ENCODE results near the gene RNF169. TPM values are rescaled to one million over a fixed set of nuclear protein-coding genes. Genes with fewer than 3 reads are reported as not detected.
"Not testable (repeated sequence)": the region's sequence is repeated elsewhere in the genome, so short reads cannot be mapped to it uniquely, and the experiment has no call there.

Gene RNF169
- total and polyA plus RNA-seq, 9 donors: 7.1 to 26.1 (median 21.9) TPM

DNA sequence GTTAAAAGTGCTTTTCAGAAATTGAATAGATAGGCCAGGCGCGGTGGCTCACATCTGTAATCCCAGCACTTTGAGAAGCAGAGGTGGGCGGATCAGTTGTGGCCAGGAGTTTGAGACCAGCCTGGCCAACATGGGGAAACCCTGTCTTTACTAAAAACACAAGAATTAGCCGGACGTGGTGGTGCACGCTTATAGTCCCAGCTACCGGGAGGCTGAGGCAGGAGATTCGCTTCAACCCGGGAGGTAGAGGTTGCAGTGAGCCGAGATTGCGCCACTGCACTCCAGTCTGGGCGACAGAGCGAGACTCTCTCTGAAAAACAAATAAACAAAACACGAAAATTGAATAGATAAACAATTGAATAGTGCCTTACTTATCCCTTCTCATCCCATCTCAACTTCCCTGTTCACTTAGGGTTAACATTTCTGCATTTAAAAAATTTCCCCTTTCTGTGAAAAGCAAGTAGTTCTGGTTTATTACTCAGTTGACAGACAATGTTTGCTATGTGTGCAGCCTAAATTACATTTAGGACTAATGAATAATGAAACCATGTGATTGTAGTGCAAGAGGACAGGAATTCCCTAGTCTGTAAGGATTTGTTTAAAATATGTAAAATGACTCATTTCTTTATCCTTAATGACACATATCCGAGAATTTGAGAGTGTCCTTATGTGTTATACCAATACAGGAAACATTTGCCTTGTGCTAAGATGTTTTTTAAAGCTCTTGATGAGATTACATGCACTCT, 6.0 kb downstream of the RNF169 start:
- WGBS, 3 donors: 75 to 83% (median 76%) methylated on average over 15 of the region's 15 CpGs
- intact Hi-C loops (cut with DNase I): no loop called here

DNA sequence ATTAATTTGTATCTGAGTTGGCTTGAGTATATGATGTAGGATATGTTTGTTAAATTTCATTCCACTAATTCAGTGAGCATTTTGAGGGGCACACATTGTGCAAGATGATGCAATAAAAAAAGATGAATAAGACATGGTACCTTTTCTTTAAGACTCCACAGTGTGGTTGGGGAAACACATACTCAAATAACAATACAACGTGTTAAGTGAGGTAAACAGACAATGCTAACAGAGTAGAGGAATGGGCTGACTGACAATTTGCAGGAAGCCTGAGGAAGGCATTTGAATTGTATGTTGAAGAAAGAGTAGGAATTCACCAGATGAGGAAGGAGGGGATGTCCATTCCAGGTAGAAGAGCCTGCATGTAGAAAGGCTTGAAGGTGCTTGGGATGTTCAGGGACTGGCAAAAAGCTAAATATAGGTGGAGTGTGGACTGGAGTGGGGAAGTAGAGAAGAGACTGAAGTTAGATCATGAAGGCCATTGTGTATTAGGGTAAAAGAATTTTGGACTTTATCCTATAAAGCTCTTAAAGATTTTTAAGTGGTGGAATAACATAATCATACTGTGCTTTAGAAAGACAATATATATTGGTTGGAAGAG, 6.8 kb downstream of the RNF169 start:
- DNase-seq: no peak
- 43 to 52% (median 48%) methylated on average over 1 of the region's 1 CpG for WGBS, 3 donors
- intact Hi-C loops (cut with DNase I): no loop called here
- TF ChIP-seq POLR2A (IDR thresholded peaks at IDR 0.05) (no peak), EP300 (IDR thresholded peaks at IDR 0.05) (no peak)
- TF ChIP-seq, protein P1, sequence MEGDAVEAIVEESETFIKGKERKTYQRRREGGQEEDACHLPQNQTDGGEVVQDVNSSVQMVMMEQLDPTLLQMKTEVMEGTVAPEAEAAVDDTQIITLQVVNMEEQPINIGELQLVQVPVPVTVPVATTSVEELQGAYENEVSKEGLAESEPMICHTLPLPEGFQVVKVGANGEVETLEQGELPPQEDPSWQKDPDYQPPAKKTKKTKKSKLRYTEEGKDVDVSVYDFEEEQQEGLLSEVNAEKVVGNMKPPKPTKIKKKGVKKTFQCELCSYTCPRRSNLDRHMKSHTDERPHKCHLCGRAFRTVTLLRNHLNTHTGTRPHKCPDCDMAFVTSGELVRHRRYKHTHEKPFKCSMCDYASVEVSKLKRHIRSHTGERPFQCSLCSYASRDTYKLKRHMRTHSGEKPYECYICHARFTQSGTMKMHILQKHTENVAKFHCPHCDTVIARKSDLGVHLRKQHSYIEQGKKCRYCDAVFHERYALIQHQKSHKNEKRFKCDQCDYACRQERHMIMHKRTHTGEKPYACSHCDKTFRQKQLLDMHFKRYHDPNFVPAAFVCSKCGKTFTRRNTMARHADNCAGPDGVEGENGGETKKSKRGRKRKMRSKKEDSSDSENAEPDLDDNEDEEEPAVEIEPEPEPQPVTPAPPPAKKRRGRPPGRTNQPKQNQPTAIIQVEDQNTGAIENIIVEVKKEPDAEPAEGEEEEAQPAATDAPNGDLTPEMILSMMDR (IDR thresholded peaks at IDR 0.05): no peak
- Histone ChIP-seq H3K4me3 (no peak overlapping the region), H3K36me3 (no peaks in the 10 kb centered on the region), H3K27ac (no peak overlapping the region), H3K4me1 (ENCODE audit: insufficient read depth) (peaks cover 6% of the 10 kb centered on the region), H3K27me3 (no peaks in the 10 kb centered on the region), H3K9me3 (no peaks in the 10 kb centered on the region)

More for the DNA sequence above, 6.0 kb downstream of the RNF169 start:
- peaks cover 6% of the 10 kb centered on the region for H3K4me1 ChIP-seq (ENCODE audit: insufficient read depth)
- no peak for DNase-seq
- H3K9me3 ChIP-seq: no peaks in the 10 kb centered on the region
- H3K36me3 ChIP-seq: no peaks in the 10 kb centered on the region
- H3K27me3 ChIP-seq: no peaks in the 10 kb centered on the region
- no peak overlapping the region for H3K4me3 ChIP-seq
- no peak overlapping the region for H3K27ac ChIP-seq
- TF ChIP-seq EP300 (IDR thresholded peaks at IDR 0.05) (no peak), POLR2A (IDR thresholded peaks at IDR 0.05) (no peak)
- TF ChIP-seq, protein P1 (IDR thresholded peaks at IDR 0.05): no peak

DNA sequence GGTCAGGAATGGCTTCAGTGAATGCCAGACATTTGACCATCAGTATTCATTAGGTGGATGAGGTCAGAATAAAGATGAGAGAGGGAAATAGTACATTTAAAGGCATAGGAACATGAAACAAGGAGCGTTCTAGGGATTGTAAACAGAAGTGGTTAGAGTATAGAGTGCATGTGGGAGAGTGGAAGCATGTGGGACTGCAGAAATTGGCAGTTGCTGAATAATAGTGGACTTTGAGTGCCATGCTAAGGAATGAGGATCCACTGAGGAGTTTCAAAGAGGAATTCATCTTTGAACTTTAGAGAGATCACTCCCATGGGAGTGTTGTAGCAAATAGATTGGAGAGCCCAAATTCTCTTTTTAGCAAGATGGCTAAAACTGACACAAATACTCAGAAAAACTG, 7.9 kb downstream of the RNF169 start:
- no peak for DNase-seq
- Histone ChIP-seq H3K36me3 (no peaks in the 10 kb centered on the region), H3K27me3 (no peaks in the 10 kb centered on the region), H3K27ac (no peak overlapping the region), H3K9me3 (no peaks in the 10 kb centered on the region), H3K4me1 (ENCODE audit: insufficient read depth) (peaks cover 6% of the 10 kb centered on the region), H3K4me3 (no peak overlapping the region)
- intact Hi-C loops (cut with DNase I): no loop called here
- WGBS, 3 donors: 86 to 97% (median 93%) methylated on average over 1 of the region's 1 CpG
- TF ChIP-seq POLR2A (IDR thresholded peaks at IDR 0.05): no peak
- no peak for TF ChIP-seq EP300 (IDR thresholded peaks at IDR 0.05)
- TF ChIP-seq, protein P1 (IDR thresholded peaks at IDR 0.05): no peak

DNA sequence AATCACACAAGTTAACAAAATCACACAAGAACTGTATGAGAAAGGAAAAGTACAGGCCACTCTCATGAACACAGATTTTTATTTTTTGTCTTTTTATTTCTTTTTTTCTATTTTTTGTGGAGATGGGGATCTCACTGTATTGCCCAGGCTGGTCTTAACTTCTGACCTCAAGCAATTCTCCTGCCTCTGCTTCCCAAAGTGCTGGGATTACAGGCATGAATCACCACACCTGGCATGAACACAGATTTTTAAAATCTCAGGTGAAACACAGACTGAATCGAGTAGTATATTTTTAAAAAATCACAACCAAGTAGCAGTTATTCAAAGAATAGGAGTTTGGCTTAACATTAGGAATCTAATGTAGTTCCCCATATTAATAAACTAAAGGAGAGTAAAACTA, 18.3 kb downstream of the RNF169 start:
- Histone ChIP-seq H3K36me3 (no peaks in the 10 kb centered on the region), H3K27me3 (no peaks in the 10 kb centered on the region), H3K9me3 (no peaks in the 10 kb centered on the region), H3K4me3 (no peak overlapping the region), H3K27ac (no peak overlapping the region), H3K4me1 (ENCODE audit: insufficient read depth) (no peaks in the 10 kb centered on the region)
- 96 to 100% (median 98%) methylated on average over 1 of the region's 1 CpG for WGBS, 3 donors
- TF ChIP-seq, protein P1 (IDR thresholded peaks at IDR 0.05): no peak
- DNase-seq: no peak
- intact Hi-C loops (cut with DNase I): no loop called here

DNA sequence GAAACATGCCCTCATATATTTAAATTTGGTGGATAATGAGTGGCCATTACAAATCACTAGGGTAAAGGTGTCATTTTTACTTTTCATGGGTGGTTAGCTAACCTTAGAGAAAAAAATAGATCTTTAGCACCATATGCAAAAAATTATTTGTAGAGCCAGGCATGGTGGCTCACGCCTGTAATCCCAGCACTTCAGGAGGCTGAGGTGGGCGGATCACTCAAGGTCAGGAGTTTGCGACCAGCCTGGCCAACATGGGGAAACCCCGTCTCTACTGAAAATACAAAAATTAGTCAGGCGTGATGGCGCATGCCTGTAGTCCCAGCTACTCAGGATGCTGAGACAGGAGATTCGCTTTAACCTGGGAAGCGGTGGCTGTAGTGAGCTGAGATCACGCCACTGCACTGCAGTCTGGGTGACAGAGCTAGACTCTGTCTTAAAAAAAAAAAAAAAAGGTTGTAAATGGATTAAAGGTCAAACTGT, 19.6 kb downstream of the RNF169 start:
- H3K4me3 ChIP-seq; H3K27ac ChIP-seq; intact Hi-C loops (cut with DNase I); H3K9me3 ChIP-seq; H3K36me3 ChIP-seq; DNase-seq; H3K27me3 ChIP-seq; H3K4me1 ChIP-seq (ENCODE audit: insufficient read depth): not testable (repeated sequence)
- WGBS, 3 donors: 92 to 97% (median 95%) methylated on average over 9 of the region's 9 CpGs

Data from ovary (tissue), 9 donors.